Stimulated activated CD8-positive, alpha-beta memory T cell treated with anti-CD3 and anti-CD28 coated beads, Interleukin-4, amount 100 ng/mL, for 1 hour (primary cell): ENCODE results near the gene STRN4.
"Not testable (repeated sequence)": the region's sequence is repeated elsewhere in the genome, so short reads cannot be mapped to it uniquely, and the experiment has no call there.

Source experiments
- DNase-seq, 2 donors: peaks; one replicate each; pipeline ENCODE4 v3.0.0-alpha.2; 2020; ENCODE audit warnings: low read depth in 2 of 2, low spot score in 1 of 2

Gene STRN4

GRCh38 chr19:46775642-46776258 lies 29.5 kb upstream of the STRN4 start:
- DNase-seq, result no peak

- DNase-seq, result no peak
These were observed 26.8 kb upstream of the STRN4 start for GRCh38 chr19:46773018-46773399.

- DNase-seq, result no peak
These were observed 26.1 kb upstream of the STRN4 start for GRCh38 chr19:46772170-46773017.

GRCh38 chr19:46768746-46769145 lies 22.5 kb upstream of the STRN4 start:
- DNase-seq, result not testable (repeated sequence)

GRCh38 chr19:46766569-46767317 lies 20.5 kb upstream of the STRN4 start:
- no peak for DNase-seq

- no peak for DNase-seq
These were observed 18.6 kb upstream of the STRN4 start for GRCh38 chr19:46764817-46765291.

- no peak for DNase-seq
These were observed 16.1 kb upstream of the STRN4 start for GRCh38 chr19:46762245-46762890.

- DNase-seq, result no peak
These were observed 15.2 kb upstream of the STRN4 start for GRCh38 chr19:46761418-46761831.

- DNase-seq, result not testable (repeated sequence)
These were observed 14.6 kb upstream of the STRN4 start for GRCh38 chr19:46760897-46761296.

GRCh38 chr19:46760363-46760762 lies 14.1 kb upstream of the STRN4 start:
- no peak for DNase-seq

- no peak for DNase-seq
These were observed 13.6 kb upstream of the STRN4 start for GRCh38 chr19:46759817-46760333.

- DNase-seq, result no peak
These were observed 13.0 kb upstream of the STRN4 start for GRCh38 chr19:46759206-46759605.

GRCh38 chr19:46756544-46756888 lies 10.3 kb upstream of the STRN4 start:
- no peak for DNase-seq

- no peak for DNase-seq
These were observed 9.7 kb upstream of the STRN4 start for GRCh38 chr19:46755853-46756543.

GRCh38 chr19:46755077-46755852 lies 9.0 kb upstream of the STRN4 start:
- DNase-seq, result no peak

- peak in 1 of 2 donors; percentile 37 for DNase-seq
These were observed 7.3 kb upstream of the STRN4 start for GRCh38 chr19:46753420-46754155.

- DNase-seq, result peak; percentile 58 to 61
These were observed 2.3 kb upstream of the STRN4 start for GRCh38 chr19:46748325-46749109.
